Esophagus muscularis mucosa (tissue), 4 donors: Measurements from ENCODE around the gene WDCP. TPM values are rescaled to one million over a fixed set of nuclear protein-coding genes. Genes with fewer than 3 reads are reported as not detected.
A peak's percentile ranks its signal among the peaks of the same experiment; 100 is the strongest.
"Not testable (repeated sequence)": the region's sequence is repeated elsewhere in the genome, so short reads cannot be mapped to it uniquely, and the experiment has no call there.

Source experiments
- DNase-seq: peaks from one replicate; pipeline ENCODE4 v3.0.0-alpha.2; 2017; ENCODE audit errors: extremely low spot score
- H3K27ac ChIP-seq, 4 donors: fragments of 200-600 bp; sonication (generic); replicated peaks in 1 of 4; 1 replicate in 3 of 4; 2 replicates in 1 of 4; pipeline ENCODE4 v1.5.1; 2016 to 2019; ENCODE audit warnings: mild to moderate bottlenecking in 1 of 4
- H3K27me3 ChIP-seq, 4 donors: fragments of 200-600 bp; sonication (generic); one replicate each; pipeline versions ENCODE4 v1.5.1 to v1.6.0; 2016 to 2019
- H3K36me3 ChIP-seq, 4 donors: fragments of 200-600 bp; sonication (generic); one replicate each; pipeline ENCODE4 v1.5.1; 2016 to 2019
- H3K4me1 ChIP-seq, 4 donors: fragments of 200-600 bp; sonication (generic); one replicate each; pipeline ENCODE4 v1.5.1; 2016 to 2019
- H3K4me3 ChIP-seq, 4 donors: fragments of 200-600 bp; sonication (generic); 1 replicate in 2 of 4; 2 replicates in 2 of 4; pipeline ENCODE4 v1.5.1; 2016 to 2019; ENCODE audit warnings: mild to moderate bottlenecking in 4 of 4, moderate library complexity in 1 of 4
- H3K9me3 ChIP-seq, 4 donors: fragments of 200-600 bp; sonication (generic); 1 replicate in 3 of 4; 2 replicates in 1 of 4; pipeline ENCODE4 v1.5.1; 2016 to 2019
- EP300 ChIP-seq: sonication (generic); formaldehyde crosslinking; IDR thresholded peaks from one replicate; pipeline ENCODE4 v1.6.1; 2017; ENCODE audit warnings: antibody characterized with exemption
- POLR2A ChIP-seq: fragments of 450-650 bp; IDR thresholded peaks from one replicate; pipeline ENCODE4 v1.6.1; 2017; ENCODE audit warnings: antibody characterized with exemption, moderate library complexity, mild to moderate bottlenecking, low read depth
- POLR2AphosphoS5 ChIP-seq, 2 donors: sonication (generic); formaldehyde crosslinking; IDR thresholded peaks; one replicate each; pipeline ENCODE4 v1.6.1; 2017; ENCODE audit warnings: antibody characterized with exemption in 2 of 2
- WGBS: methylation state at CpG from one replicate; pipeline ENCODE4 v1.1.5; 2018; 5-methylcytosine and 5-hydroxymethylcytosine counted together
- intact Hi-C: fragments of 100-400 bp; cut with DNase I; formaldehyde crosslinking; loops from one replicate; pipeline ENCODE4 v1.15.1; 2023
- total RNA-seq, 4 donors: library from RNA; depleted of rRNA; stranded (reverse); fragments of >200 nt; gene quantifications; one replicate each; pipeline versions ENCODE4 v1.1.0 to v1.2.1, GENCODE V29; 2016
- TF ChIP-seq, protein P1 (sequence below), 3 experiments: fragments of 200-600 bp in 2 of 3; fragments of 450-650 bp in 1 of 3; sonication (generic) in 2 of 3; IDR thresholded peaks; one replicate each; pipeline ENCODE4 v1.5.1; 2017 to 2019; ENCODE audit warnings: antibody characterized with exemption in 3 of 3, mild to moderate bottlenecking in 2 of 3, moderate library complexity in 1 of 3

The WDCP gene
- total RNA-seq, 4 donors from 2014 or later, result 4.5 to 9.1 (median 6.2) TPM

DNA sequence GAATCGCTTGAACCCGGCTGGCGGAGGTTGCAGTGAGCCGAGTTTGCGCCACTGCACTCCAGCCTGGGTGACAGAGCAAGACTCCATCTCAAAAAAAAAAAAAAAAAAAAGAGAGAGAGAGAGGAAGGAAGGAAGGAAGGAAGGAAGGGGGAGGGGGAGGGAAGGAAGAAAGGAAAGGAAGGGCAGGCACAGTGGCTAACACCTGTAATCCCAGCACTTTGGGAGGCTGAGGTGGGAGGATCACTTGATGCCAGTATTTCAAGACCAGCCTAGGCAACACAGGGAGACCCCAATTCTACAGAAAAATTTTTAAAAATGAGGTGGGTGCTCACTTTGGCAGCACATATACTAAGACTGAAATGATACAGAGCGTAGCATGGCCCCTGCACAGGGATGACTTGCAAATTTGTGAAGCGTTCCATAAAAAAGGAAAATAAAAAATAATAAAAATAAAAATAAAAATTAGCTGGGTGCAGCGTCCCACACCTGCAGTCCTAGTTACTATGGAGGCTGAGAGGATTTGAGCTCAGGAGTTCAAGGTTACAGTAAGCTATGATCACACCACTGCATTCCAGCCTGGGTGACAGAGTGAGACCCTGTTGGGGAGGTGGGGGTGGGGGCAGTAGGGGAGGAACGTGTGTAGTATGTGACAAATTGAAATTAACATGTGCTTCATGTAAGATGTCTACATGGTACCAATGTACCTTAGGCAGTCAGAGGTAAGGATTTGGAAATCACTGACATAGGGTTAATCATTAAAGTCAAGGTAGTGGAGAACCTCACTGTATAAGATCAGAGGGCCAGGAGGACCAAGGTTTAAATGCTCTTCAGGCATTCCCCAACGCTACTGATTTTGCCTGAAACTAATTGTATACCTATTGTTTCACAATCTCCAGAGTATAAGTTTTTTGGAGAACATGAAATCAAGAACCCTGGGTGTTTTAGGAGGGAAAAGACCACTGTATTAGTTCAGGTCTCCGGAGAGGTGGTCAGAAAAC, 1.4 kb downstream of the WDCP start:
- TF ChIP-seq POLR2A (no peak), EP300 (no peak), POLR2AphosphoS5 (IDR thresholded peaks at IDR 0.05) (no peak)
- TF ChIP-seq, protein P1, sequence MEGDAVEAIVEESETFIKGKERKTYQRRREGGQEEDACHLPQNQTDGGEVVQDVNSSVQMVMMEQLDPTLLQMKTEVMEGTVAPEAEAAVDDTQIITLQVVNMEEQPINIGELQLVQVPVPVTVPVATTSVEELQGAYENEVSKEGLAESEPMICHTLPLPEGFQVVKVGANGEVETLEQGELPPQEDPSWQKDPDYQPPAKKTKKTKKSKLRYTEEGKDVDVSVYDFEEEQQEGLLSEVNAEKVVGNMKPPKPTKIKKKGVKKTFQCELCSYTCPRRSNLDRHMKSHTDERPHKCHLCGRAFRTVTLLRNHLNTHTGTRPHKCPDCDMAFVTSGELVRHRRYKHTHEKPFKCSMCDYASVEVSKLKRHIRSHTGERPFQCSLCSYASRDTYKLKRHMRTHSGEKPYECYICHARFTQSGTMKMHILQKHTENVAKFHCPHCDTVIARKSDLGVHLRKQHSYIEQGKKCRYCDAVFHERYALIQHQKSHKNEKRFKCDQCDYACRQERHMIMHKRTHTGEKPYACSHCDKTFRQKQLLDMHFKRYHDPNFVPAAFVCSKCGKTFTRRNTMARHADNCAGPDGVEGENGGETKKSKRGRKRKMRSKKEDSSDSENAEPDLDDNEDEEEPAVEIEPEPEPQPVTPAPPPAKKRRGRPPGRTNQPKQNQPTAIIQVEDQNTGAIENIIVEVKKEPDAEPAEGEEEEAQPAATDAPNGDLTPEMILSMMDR (IDR thresholded peaks at IDR 0.05), result no peak
- H3K9me3 ChIP-seq, result no peaks in the 10 kb centered on the region
- intact Hi-C loops, result loop anchor here (5.0 to 10.0 kb wide), 2 partner anchors 36 to 121 kb away; partner anchors contain the start of genes ATAD2B and TP53I3
- H3K27ac ChIP-seq, result no peak overlapping the region
- no peaks in the 10 kb centered on the region for H3K36me3 ChIP-seq
- peaks cover 13 to 47% (median 38%) of the 10 kb centered on the region in 4 donors for H3K4me1 ChIP-seq
- DNase-seq, result no peak
- H3K27me3 ChIP-seq, result no peaks in the 10 kb centered on the region
- WGBS, result 82% methylated on average over 11 of the region's 11 CpGs
- peak overlapping the region; percentile 74 to 88 (median 82) for H3K4me3 ChIP-seq

DNA sequence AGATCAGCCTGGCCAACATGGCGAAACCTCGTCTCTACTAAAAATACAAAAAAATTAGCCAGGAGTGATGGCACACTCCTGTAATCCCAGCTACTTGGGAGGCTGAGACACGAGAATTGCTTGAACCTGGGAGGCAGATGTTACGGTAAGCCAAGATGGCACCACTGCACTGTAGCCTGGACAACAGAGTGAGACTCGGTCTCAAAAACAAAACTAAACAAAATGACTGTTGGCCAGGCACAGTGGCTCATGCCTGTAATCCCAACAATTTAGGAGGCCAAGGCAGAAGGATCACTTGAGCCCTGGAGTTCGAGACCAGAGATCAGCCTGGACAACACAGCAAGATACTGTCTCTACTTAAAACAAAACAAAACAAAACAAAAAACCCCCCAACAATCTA, 4.1 kb downstream of the WDCP start:
- H3K27ac ChIP-seq, H3K4me3 ChIP-seq, DNase-seq, H3K27me3 ChIP-seq, H3K9me3 ChIP-seq: not testable (repeated sequence)
- Histone ChIP-seq H3K4me1 (peaks cover 8 to 24% (median 17%) of the 10 kb centered on the region in 4 donors), H3K36me3 (peaks cover 3 to 14% (median 12%) of the 10 kb centered on the region in 4 donors)
- WGBS, result 93% methylated on average over 6 of the region's 6 CpGs
- intact Hi-C loops, result loop anchor here (10.0 kb wide), 1 partner anchor 118 kb away; the partner anchor contains the start of gene ATAD2B

DNA sequence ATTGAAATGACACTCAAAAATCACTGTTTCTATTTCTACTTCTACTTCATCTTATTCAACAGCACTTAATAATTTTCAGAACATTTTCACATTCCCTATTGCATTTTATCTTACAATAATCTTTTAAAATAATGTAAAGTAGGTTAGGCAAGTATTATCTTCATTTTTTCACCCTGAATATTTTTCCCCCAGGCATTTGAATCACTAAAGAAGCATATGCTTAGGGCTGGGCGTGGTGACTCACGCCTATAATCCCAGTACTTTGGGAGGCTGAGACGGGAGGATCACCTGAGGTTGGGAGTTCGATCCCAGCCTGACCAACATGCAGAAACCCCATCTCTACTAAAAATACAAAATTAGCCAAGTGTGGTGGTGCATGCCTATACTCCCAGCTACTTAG, 6.7 kb downstream of the WDCP start:
- no peak overlapping the region for H3K27ac ChIP-seq
- 90% methylated on average over 4 of the region's 4 CpGs for WGBS
- TF ChIP-seq, protein P1 (IDR thresholded peaks at IDR 0.05), result no peak
- TF ChIP-seq POLR2AphosphoS5 (IDR thresholded peaks at IDR 0.05) (no peak), POLR2A (no peak), EP300 (no peak)
- H3K36me3 ChIP-seq, result peaks cover 3 to 27% (median 24%) of the 10 kb centered on the region in 4 donors
- H3K27me3 ChIP-seq, result no peaks in the 10 kb centered on the region
- DNase-seq, result no peak
- intact Hi-C loops, result loop anchor here (10.0 kb wide), 1 partner anchor 116 kb away; the partner anchor contains the start of gene ATAD2B
- H3K4me3 ChIP-seq, result no peak overlapping the region
- H3K4me1 ChIP-seq, result peaks cover 0 to 7% (median 3%) of the 10 kb centered on the region in 4 donors
- no peaks in the 10 kb centered on the region for H3K9me3 ChIP-seq

DNA sequence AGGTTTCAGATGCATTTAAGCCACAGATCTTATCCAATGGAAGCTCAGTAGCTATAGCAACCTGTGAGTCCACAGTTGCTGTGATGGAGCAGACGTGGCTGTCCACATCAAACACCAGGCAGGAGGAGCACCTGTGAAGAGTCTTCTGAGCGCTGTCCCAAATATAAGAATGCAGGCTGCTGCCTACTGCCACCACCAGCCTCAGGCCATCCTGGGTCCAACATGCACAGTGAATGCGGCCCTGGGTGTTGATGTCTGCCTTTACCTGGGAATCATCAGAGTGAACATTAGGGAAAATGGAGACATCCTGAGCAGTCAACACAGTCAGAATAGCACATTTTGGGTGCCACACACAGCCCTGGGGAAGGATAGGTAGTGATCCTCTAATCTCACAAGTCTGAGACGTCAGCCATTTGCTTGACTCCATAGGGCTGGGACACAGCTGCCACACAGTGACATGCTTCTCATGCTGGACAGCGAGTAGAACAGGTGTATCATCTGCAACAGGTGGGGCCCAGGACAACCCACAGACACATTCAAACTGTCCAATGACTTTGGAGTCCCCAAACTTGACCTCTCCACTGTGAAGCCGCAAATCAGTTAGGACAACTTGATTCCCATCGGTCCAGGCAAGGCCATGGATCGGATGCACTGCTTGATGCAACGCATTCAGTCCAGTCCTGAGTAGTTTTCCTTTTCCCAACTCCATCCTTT, 8.2 kb downstream of the WDCP start:
- peaks cover 3 to 29% (median 24%) of the 10 kb centered on the region in 4 donors for H3K36me3 ChIP-seq
- H3K9me3 ChIP-seq, result no peaks in the 10 kb centered on the region
- no peaks in the 10 kb centered on the region for H3K27me3 ChIP-seq
- TF ChIP-seq, protein P1 (IDR thresholded peaks at IDR 0.05), result no peak
- TF ChIP-seq POLR2AphosphoS5 (IDR thresholded peaks at IDR 0.05) (no peak), EP300 (no peak), POLR2A (no peak)
- no peak for DNase-seq
- H3K4me1 ChIP-seq, result peaks cover 0 to 7% (median 2%) of the 10 kb centered on the region in 4 donors
- 91% methylated on average over 8 of the region's 9 CpGs for WGBS
- intact Hi-C loops, result no loop called here
- no peak overlapping the region for H3K27ac ChIP-seq
- no peak overlapping the region for H3K4me3 ChIP-seq

DNA sequence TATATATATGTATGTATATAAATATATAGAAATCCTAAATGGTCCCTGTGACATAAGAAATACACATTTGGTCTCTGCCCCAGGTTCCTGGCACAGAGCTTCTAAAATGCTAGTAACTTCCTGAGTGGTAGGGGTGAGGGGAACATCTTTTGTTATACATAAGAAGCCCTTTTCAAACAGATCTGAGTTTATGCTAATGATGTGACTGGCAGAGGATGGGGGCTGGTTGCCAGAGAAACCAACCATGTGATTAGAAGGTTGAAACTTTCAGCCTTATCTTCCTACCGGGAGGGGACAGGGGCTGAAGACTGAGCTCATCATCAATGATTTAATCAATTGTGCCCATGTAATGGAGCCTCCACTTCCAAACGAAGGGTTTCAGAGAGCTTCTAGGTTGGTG, 21.0 kb downstream of the WDCP start:
- no peak overlapping the region for H3K4me3 ChIP-seq
- intact Hi-C loops, result no loop called here
- 59% methylated on average over 2 of the region's 2 CpGs for WGBS
- H3K9me3 ChIP-seq, result no peaks in the 10 kb centered on the region
- H3K4me1 ChIP-seq, result no peaks in the 10 kb centered on the region
- H3K27ac ChIP-seq, result no peak overlapping the region
- H3K36me3 ChIP-seq, result peaks cover 29 to 90% (median 66%) of the 10 kb centered on the region in 4 donors
- TF ChIP-seq, protein P1 (IDR thresholded peaks at IDR 0.05), result no peak
- TF ChIP-seq EP300, result no peak
- H3K27me3 ChIP-seq, result no peaks in the 10 kb centered on the region
- no peak for DNase-seq
